Glutamatergic neuron (in vitro differentiated cells): Measurements from ENCODE around the gene IFNA10. TPM values are rescaled to one million over a fixed set of nuclear protein-coding genes. Genes with fewer than 3 reads are reported as not detected.
"Not testable (repeated sequence)": the region's sequence is repeated elsewhere in the genome, so short reads cannot be mapped to it uniquely, and the experiment has no call there.

Experiments used
- DNase-seq: peaks from one replicate; pipeline ENCODE4 v3.0.0; 2022
- H3K27ac Mint-ChIP-seq: one replicate; pipeline ENCODE4 v1.8.0; 2020; ENCODE audit warnings: mild to moderate bottlenecking, mixed read lengths, inconsistent platforms; ENCODE audit not compliant: unreplicated experiment
- H3K27me3 Mint-ChIP-seq: one replicate; pipeline ENCODE4 v1.8.0; 2020; ENCODE audit warnings: mild to moderate bottlenecking, moderate library complexity, mixed read lengths, inconsistent platforms; ENCODE audit not compliant: unreplicated experiment
- H3K36me3 Mint-ChIP-seq: one replicate; pipeline ENCODE4 v1.8.0; 2020; ENCODE audit warnings: mild to moderate bottlenecking, mixed read lengths, inconsistent platforms; ENCODE audit not compliant: unreplicated experiment
- H3K4me1 Mint-ChIP-seq: one replicate; pipeline ENCODE4 v1.8.0; 2020; ENCODE audit warnings: mild to moderate bottlenecking, low read depth, mixed read lengths, inconsistent platforms; ENCODE audit not compliant: unreplicated experiment
- H3K4me3 Mint-ChIP-seq: one replicate; pipeline ENCODE4 v1.8.0; 2020; ENCODE audit warnings: mild to moderate bottlenecking, mixed read lengths, inconsistent platforms; ENCODE audit not compliant: unreplicated experiment
- H3K9me3 Mint-ChIP-seq: one replicate; pipeline ENCODE4 v1.8.0; 2020; ENCODE audit warnings: mild to moderate bottlenecking, moderate library complexity, mixed read lengths, inconsistent platforms; ENCODE audit not compliant: unreplicated experiment
- long read RNA-seq: library from polyadenylated mRNA; unstranded; transcript quantifications from one replicate; pipeline ENCODE4 v2.0.0, GENCODE V29; 2020; ENCODE audit not compliant: unreplicated experiment
- total RNA-seq: library from RNA; stranded (reverse); fragmentation: NEBNext Ultra II Directional; extraction: Animal tissue kit (Norgen Biotek cat#: 25700); gene quantifications from one replicate; pipeline ENCODE4 v1.2.1, GENCODE V29; 2021; ENCODE audit not compliant: unreplicated experiment
- TF ChIP-seq, protein P1 (sequence below): fragments of 200-600 bp; sonication (generic); IDR thresholded peaks from one replicate; pipeline ENCODE4 v1.5.0; 2021; ENCODE audit not compliant: partially characterized antibody, unreplicated experiment

IFNA10 gene
- total RNA-seq = not detected
- long read RNA-seq = 0 reads

DNA sequence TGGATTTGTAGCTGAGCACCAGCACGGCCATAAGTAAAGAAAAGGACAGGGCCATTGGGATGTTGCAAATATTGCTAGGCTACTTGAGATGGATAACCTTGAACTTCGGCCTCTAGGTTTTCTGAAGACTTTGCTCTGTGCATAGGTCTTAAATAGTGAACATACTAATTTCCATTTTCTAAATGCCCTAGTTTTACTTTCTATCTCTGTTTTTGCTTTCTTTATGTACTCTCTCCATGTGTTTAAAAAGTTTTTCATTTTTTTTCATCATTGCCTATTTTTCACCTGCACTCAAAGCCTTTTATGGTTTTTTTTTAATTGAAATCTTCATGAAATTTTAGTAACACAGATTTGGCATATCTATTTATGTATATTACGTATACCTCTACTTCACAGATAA, at the start of gene IFNA10:
Gene IFNA10, minus strand, starts transcription at position 101 of the 400 bp plus-strand sequence. Its CDS starts 46 bp downstream, at position 55.
- H3K36me3 Mint-ChIP-seq, H3K4me3 Mint-ChIP-seq, H3K27ac Mint-ChIP-seq, H3K9me3 Mint-ChIP-seq, DNase-seq, H3K4me1 Mint-ChIP-seq, H3K27me3 Mint-ChIP-seq: not testable (repeated sequence)

DNA sequence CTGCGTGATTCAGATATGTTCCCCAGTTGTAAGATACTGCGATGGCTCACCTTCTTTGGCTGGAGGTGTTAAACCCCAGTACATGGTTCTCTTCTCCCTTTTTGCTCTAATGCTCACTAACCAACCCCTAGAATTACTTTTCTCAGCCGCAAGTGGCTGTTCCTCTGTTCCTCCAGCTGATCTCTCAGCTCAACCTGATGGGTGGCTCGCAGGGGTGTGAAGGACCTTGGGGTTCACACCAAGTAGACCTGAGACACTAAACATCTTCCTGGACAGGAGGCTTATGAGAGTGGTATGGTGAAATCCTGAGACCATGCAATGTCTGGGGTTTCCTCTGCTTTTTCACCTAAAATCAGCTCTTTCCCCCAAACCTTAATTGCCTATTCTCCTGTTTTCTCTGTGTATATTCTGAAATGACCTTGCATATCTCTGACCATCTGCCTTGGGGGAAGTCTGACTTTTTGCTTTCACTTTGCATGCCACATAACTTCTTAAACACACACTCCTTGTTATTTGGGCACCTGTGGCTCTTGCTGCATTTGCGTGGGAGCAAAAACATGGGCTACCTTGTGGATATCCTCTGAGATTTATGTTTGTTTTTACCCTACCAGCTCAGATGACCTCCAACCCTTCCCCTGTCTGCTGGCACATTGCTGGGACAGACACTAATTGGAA, 48.7 kb upstream of the IFNA10 start:
- Mint-ChIP-seq H3K27ac (no peak overlapping the region), H3K4me3 (no peak overlapping the region), H3K36me3 (no peaks in the 10 kb centered on the region), H3K27me3 (peaks cover 3% of the 10 kb centered on the region), H3K9me3 (no peaks in the 10 kb centered on the region), H3K4me1 (peaks cover 8% of the 10 kb centered on the region)
- TF ChIP-seq, protein P1, sequence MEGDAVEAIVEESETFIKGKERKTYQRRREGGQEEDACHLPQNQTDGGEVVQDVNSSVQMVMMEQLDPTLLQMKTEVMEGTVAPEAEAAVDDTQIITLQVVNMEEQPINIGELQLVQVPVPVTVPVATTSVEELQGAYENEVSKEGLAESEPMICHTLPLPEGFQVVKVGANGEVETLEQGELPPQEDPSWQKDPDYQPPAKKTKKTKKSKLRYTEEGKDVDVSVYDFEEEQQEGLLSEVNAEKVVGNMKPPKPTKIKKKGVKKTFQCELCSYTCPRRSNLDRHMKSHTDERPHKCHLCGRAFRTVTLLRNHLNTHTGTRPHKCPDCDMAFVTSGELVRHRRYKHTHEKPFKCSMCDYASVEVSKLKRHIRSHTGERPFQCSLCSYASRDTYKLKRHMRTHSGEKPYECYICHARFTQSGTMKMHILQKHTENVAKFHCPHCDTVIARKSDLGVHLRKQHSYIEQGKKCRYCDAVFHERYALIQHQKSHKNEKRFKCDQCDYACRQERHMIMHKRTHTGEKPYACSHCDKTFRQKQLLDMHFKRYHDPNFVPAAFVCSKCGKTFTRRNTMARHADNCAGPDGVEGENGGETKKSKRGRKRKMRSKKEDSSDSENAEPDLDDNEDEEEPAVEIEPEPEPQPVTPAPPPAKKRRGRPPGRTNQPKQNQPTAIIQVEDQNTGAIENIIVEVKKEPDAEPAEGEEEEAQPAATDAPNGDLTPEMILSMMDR = no peak
- no peak for DNase-seq

DNA sequence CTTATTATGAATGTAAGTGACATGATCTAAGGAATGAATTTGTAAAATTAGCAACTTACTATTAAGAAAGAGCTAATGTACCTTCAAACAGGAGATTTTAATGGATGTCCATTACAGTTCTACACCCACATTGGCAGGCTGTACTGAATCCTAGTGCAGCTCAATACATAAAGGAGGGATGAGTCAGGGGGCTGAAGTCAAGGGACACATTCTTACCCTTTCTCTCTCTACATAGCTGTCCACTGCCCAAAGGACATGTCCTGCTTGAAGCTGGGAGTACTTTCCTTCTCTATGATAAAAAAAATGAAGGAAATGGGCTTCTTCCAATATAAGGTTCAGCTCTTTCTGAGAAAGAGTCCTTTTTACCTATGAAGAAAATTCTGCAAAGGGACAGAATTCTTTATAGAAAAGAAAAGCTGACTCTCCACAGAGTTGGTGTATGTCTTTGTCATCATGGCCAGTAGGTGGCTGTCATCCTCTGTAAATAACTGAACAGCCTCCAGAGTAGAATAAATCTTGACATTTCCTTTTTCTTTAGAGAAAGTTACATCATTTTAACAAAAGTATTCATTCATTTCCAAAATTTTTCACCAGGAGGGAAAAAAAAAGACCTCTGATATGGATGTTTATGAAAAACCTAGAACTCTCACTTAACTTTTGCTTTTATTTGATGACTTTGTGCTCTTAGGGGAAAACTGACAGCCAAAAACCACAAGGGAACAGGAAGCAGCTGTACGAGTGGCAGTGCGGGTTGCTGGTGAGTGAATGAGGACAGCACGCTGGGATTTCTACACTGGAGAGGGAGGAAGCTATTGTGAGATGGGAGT, 46.0 kb upstream of the IFNA10 start:
- H3K27ac Mint-ChIP-seq = peak overlapping the region; percentile 45

DNA sequence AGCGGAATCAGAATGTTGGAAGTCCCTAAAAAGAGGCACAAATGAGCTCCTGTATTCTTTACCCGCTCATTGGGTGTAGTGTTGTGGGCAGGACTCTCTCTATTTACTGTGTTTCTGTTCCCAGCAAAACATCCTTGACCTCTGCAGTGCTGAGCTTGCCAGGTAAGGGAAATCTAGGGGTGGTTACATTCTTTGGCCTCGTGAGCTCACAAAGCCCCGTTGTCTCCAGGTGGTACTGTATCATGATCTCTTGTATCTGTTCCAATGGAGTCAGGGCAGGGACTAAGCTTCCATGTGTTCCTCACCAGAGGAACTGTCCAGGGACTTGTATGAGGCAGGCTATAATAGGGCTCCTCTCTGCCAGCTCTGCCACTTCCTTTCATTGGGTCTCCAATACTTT, 44.7 kb upstream of the IFNA10 start:
- TF ChIP-seq, protein P1 = no peak
- Mint-ChIP-seq H3K36me3 (no peaks in the 10 kb centered on the region), H3K9me3 (no peaks in the 10 kb centered on the region), H3K4me1 (peaks cover 8% of the 10 kb centered on the region), H3K4me3 (no peak overlapping the region), H3K27ac (no peak overlapping the region), H3K27me3 (no peaks in the 10 kb centered on the region)
- DNase-seq = no peak

More for the DNA sequence above, 46.0 kb upstream of the IFNA10 start:
- TF ChIP-seq, protein P1 = peak; percentile 70
- no peak overlapping the region for H3K4me3 Mint-ChIP-seq
- H3K9me3 Mint-ChIP-seq = no peaks in the 10 kb centered on the region
- no peaks in the 10 kb centered on the region for H3K36me3 Mint-ChIP-seq
- peaks cover 8% of the 10 kb centered on the region for H3K4me1 Mint-ChIP-seq
- DNase-seq = peak; percentile 32
- peaks cover 3% of the 10 kb centered on the region for H3K27me3 Mint-ChIP-seq

DNA sequence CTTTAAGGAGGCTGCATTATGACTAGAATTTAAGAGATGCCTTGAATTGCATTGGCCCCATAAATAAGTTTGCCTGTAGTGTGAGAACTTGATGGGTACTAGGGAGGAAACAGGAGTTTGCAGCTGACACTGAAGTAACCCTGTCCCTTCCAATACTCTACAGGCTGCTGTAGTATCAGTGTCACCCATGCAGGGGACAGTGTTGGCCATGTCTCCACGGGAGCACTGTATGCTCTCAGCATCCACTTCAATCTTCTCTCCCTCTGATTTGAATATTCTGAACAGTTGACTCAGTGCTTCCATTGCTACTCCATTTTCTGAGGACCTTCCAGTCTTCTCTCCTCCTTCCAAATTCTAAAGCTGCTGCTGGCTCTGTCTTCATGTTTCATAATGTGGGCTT, 44.2 kb upstream of the IFNA10 start:
- TF ChIP-seq, protein P1 = no peak
- no peaks in the 10 kb centered on the region for H3K27me3 Mint-ChIP-seq
- H3K36me3 Mint-ChIP-seq = no peaks in the 10 kb centered on the region
- H3K27ac Mint-ChIP-seq = no peak overlapping the region
- H3K4me1 Mint-ChIP-seq = peaks cover 8% of the 10 kb centered on the region
- no peak overlapping the region for H3K4me3 Mint-ChIP-seq
- no peaks in the 10 kb centered on the region for H3K9me3 Mint-ChIP-seq
- DNase-seq = no peak
